Keratinocyte (primary cell): Measurements from ENCODE around the gene DACH1.

Experiments used
- EZH2 ChIP-seq: IDR thresholded peaks from one replicate; pipeline ENCODE4 v1.6.1; 2012; ENCODE audit warnings: inconsistent platforms, mild to moderate bottlenecking, low read length, moderate library complexity
- TF ChIP-seq, protein P1 (sequence below), 3 experiments: IDR thresholded peaks in 1 of 3; conservative IDR thresholded peaks in 1 of 3; optimal IDR thresholded peaks in 1 of 3; 2 replicates in 2 of 3; 3 replicates in 1 of 3; pipeline versions ENCODE3 to v1.5.1; 2011; ENCODE audit warnings: low read length in 3 of 3, mild to moderate bottlenecking in 3 of 3, moderate library complexity in 2 of 3, control low read depth in 1 of 3, inconsistent platforms in 1 of 3; ENCODE audit not compliant: insufficient read depth in 2 of 3; ENCODE audit errors: extremely low read depth in 1 of 3

DNA sequence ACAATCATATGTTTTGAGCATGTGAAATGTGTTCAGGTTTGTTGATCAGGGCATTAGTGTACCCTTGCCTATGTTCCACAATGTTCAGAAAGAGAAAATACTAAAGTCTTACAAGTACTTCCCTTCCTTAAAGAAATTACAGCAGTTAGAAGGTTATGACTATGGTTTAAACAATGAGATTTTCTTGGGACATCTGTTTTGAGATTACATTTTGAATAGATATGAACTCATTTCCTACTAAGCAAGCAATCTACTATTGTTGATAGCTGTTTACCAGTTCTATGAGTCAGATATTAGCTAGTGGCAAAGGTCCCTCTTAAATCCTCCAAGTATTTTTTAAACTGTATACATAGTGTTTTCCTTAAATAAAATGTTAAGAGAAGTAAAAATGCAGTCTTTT is 241.3 kb downstream of the DACH1 start:
- TF ChIP-seq, protein P1, sequence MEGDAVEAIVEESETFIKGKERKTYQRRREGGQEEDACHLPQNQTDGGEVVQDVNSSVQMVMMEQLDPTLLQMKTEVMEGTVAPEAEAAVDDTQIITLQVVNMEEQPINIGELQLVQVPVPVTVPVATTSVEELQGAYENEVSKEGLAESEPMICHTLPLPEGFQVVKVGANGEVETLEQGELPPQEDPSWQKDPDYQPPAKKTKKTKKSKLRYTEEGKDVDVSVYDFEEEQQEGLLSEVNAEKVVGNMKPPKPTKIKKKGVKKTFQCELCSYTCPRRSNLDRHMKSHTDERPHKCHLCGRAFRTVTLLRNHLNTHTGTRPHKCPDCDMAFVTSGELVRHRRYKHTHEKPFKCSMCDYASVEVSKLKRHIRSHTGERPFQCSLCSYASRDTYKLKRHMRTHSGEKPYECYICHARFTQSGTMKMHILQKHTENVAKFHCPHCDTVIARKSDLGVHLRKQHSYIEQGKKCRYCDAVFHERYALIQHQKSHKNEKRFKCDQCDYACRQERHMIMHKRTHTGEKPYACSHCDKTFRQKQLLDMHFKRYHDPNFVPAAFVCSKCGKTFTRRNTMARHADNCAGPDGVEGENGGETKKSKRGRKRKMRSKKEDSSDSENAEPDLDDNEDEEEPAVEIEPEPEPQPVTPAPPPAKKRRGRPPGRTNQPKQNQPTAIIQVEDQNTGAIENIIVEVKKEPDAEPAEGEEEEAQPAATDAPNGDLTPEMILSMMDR (optimal IDR thresholded peaks at IDR 0.05 in 1 of 3, IDR thresholded peaks at IDR 0.05 in 1 of 3, conservative IDR thresholded peaks at IDR 0.05 in 1 of 3; ENCODE audit: extremely low read depth in 1 of 3, insufficient read depth in 2 of 3, low read length in 3 of 3) = no peak
- no peak for TF ChIP-seq EZH2
